Mesothelial cell of epicardium (in vitro differentiated cells): ENCODE results near the gene DTX2. TPM values are rescaled to one million over a fixed set of nuclear protein-coding genes. Genes with fewer than 3 reads are reported as not detected.
"Not testable (repeated sequence)": the region's sequence is repeated elsewhere in the genome, so short reads cannot be mapped to it uniquely, and the experiment has no call there.

Experiments used
- DNase-seq, 2 experiments: peaks; one replicate each; pipeline ENCODE4 v3.0.0; 2021; ENCODE audit warnings: low spot score in 2 of 2; ENCODE audit not compliant: unreplicated experiment in 2 of 2
- H3K27ac Mint-ChIP-seq: 2 replicates; pipeline ENCODE4 v1.8.0; 2021; ENCODE audit warnings: mixed read lengths
- H3K27me3 Mint-ChIP-seq: 2 replicates; pipeline ENCODE4 v1.8.0; 2021; ENCODE audit warnings: low read depth, mixed read lengths
- H3K36me3 Mint-ChIP-seq: 2 replicates; pipeline ENCODE4 v1.8.0; 2021; ENCODE audit warnings: mixed read lengths
- H3K4me1 Mint-ChIP-seq: 2 replicates; pipeline ENCODE4 v1.8.0; 2021; ENCODE audit warnings: mixed read lengths
- H3K4me3 Mint-ChIP-seq: 2 replicates; pipeline ENCODE4 v1.8.0; 2021; ENCODE audit warnings: mild to moderate bottlenecking, moderate library complexity, mixed read lengths
- H3K9me3 Mint-ChIP-seq: 2 replicates; pipeline ENCODE4 v1.8.0; 2021; ENCODE audit warnings: mixed read lengths
- total RNA-seq: library from RNA; stranded (reverse); gene quantifications from 3 replicates; pipeline ENCODE4 v1.2.1, GENCODE V29; 2021

Gene DTX2
- total RNA-seq, 1 donor from 2014 or later = 23.4 TPM

- not testable (repeated sequence) for H3K4me1 Mint-ChIP-seq, H3K36me3 Mint-ChIP-seq, H3K27me3 Mint-ChIP-seq, H3K27ac Mint-ChIP-seq, DNase-seq, H3K9me3 Mint-ChIP-seq, H3K4me3 Mint-ChIP-seq
Observed at GRCh38 chr7:76484456-76484855, 22.9 kb downstream of the DTX2 start.

DNA sequence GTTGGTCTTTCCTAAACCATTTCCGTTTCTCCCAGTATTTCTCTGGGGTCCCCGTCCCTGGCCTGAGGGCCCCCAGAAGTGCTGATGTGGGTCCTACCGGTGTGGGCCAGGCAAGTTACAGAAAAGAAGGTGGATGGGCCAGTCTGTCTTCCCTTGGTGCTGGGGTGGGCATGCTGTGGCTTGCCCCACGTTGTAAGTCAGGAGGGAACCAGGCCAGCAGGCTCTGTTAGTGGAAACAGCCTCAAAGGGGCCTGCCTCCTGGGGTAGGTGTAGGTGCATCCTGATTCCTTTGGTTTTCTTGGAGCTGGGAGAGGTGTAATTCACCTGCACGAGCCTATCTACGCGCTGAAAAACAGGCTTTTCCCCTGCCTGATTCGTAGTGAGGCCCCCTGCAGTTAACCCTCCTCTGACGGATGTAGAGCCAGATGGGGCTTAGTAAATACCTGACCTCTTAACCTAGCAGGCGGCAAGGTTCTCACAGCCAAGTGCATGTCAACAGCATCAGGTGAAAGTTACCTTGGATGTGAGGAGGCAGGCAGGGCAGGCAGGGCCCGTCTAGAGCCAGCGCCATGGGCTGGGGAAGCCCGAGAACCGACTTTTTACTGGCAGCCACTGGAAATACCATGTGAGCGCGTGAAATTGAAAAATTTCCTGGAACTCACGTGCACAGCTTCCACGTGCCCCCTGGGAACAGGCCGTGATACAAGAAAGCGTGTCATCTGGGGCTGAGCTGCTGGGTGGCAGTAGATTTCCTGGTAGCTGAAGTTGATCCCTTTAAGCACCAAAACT, 24.5 kb downstream of the DTX2 start:
- DNase-seq, H3K9me3 Mint-ChIP-seq: not testable (repeated sequence)

DNA sequence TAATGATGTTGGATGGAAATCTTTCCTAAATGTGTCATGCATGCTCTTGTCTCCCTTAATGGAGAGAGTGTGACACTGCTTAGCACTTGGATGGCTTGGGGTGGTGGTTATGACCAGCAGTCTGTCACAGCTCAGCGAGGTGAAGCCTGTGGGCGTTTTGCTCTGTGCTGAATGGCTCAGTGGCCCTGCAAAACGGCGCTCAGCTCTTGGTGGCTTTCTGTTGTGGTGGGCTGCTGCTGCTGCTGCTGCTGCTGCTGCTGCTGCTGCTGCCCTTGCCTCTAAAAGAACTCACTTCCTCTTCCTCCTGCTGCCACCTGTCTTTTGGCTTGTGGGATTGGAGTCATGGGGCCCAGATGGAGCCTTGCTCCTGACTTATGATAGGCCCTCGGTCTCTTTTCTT, 25.1 kb downstream of the DTX2 start:
- not testable (repeated sequence) for H3K4me1 Mint-ChIP-seq, DNase-seq, H3K4me3 Mint-ChIP-seq, H3K9me3 Mint-ChIP-seq, H3K27me3 Mint-ChIP-seq, H3K27ac Mint-ChIP-seq, H3K36me3 Mint-ChIP-seq

More for the DNA sequence above, 24.5 kb downstream of the DTX2 start:
- H3K27ac Mint-ChIP-seq, H3K36me3 Mint-ChIP-seq, H3K27me3 Mint-ChIP-seq, H3K4me1 Mint-ChIP-seq, H3K4me3 Mint-ChIP-seq: not testable (repeated sequence)

DNA sequence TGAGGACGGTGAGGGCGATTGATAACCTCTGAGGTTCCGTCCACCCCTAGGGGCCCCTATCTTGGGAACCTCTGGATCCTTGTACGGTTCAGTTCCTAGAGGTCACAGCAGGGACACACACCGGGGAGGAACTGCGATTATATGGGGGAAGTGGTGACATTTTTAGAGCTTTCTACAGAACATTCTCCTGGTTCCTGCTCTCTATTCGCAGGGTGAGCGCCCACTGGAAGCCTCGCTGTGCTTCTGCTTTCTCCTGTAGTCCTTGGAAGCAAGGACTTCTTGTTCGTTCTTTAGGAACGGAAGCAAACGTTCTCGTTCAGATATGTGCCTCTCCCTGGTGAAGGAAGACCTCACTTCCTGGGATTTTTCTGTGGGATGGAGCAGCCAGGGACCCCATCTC, 26.5 kb downstream of the DTX2 start:
- H3K4me3 Mint-ChIP-seq, H3K27ac Mint-ChIP-seq, H3K27me3 Mint-ChIP-seq, H3K9me3 Mint-ChIP-seq, H3K4me1 Mint-ChIP-seq, DNase-seq, H3K36me3 Mint-ChIP-seq: not testable (repeated sequence)

- H3K36me3 Mint-ChIP-seq, H3K27me3 Mint-ChIP-seq, DNase-seq, H3K27ac Mint-ChIP-seq, H3K4me3 Mint-ChIP-seq, H3K9me3 Mint-ChIP-seq, H3K4me1 Mint-ChIP-seq: not testable (repeated sequence)
Observed at GRCh38 chr7:76492139-76492538, 30.6 kb downstream of the DTX2 start.

DNA sequence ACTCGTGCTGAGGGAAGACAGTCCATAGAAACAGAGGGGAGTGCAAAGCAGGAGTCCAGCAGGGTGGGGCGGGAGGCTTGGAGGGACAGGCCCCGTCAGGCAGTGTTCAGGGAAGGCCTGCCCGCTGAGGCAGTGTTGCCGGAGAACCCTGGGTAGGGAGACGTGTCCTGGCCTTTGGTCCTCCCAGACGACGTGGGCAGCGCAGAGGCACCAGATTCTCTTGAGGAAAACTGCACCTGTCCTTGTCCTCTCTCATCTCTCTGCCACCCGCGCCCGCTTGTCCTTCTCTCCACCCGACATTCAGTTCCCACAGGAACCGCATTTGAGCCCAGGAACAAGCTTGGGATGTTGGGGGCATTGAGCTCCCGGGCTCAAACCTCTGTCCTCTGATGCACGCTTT, 34.2 kb downstream of the DTX2 start:
- not testable (repeated sequence) for H3K4me3 Mint-ChIP-seq, H3K36me3 Mint-ChIP-seq, H3K27me3 Mint-ChIP-seq, H3K4me1 Mint-ChIP-seq, DNase-seq, H3K27ac Mint-ChIP-seq, H3K9me3 Mint-ChIP-seq

DNA sequence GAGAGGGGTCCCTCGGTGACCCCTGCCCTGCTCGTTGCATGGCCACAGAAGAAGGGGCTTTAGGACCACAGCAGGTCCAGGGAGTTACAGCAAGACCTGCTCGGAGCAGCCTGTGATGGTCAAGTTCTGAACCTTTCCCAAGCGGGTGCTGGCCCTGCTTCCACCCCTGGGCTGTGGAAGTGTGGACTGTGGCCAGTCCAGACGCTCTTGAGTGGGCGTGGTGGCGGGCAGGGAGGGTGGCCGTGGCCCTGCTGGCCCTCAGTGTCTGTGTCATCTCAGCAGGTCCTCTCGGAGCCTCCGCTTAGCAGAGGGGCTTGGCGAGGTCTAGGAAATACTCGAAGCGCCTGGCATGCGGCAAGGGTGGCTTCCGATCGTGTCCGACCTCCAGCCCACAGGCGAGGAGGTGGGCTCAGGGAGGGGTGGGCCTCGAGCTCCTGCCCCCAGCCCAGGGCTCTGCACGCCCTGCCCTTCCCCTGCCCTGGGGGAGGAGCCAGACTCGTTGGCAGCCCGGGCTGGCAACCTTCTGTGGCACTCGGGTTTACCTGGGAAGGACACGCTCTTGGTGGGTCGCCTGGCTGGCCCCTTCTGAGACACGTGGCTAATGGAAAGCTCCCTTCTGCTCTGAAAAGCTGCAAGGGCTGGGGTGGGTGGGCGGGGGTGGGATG, 36.5 kb downstream of the DTX2 start:
- H3K36me3 Mint-ChIP-seq, H3K4me3 Mint-ChIP-seq, H3K4me1 Mint-ChIP-seq, H3K27me3 Mint-ChIP-seq, H3K27ac Mint-ChIP-seq, H3K9me3 Mint-ChIP-seq, DNase-seq: not testable (repeated sequence)

DNA sequence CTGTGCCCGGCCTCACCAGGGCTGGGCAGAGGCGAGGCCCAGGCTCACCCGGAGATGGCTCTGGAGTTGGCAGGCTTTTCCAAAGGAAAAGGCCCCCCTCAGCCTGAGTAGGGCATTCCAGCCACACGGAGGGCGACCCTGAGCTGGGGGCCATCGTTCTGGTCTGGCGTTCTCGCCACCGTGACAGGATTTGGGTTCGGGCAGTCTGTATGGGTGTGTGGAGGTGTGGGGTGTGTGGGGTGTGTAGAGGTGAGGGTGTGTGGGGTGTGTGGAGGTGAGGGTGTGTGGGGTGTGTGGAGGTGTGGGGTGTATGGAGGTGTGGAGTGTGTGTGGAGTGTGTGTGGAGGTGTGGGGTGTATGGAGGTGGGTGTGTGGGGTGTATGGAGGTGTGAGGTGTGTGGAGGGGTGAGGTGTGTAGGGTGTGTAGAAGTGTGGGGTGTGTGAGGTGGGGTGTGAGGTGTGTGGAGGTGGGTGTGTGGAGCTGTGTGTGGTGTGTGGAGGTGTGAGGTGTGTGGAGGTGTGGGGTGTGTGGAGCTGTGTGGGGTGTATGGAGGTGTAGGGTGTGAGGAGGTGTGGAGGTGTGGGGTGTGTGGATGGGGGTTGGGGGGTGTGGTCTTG, 37.2 kb downstream of the DTX2 start:
- H3K36me3 Mint-ChIP-seq, H3K9me3 Mint-ChIP-seq, H3K27me3 Mint-ChIP-seq, H3K4me1 Mint-ChIP-seq, H3K27ac Mint-ChIP-seq, DNase-seq, H3K4me3 Mint-ChIP-seq: not testable (repeated sequence)

- H3K27me3 Mint-ChIP-seq, H3K9me3 Mint-ChIP-seq, H3K27ac Mint-ChIP-seq, DNase-seq, H3K4me3 Mint-ChIP-seq, H3K36me3 Mint-ChIP-seq, H3K4me1 Mint-ChIP-seq: not testable (repeated sequence)
Observed at GRCh38 chr7:76499201-76499923, 37.9 kb downstream of the DTX2 start.

GRCh38 chr7:76499924-76500241, 38.4 kb downstream of the DTX2 start:
- not testable (repeated sequence) for H3K27me3 Mint-ChIP-seq, H3K36me3 Mint-ChIP-seq, H3K9me3 Mint-ChIP-seq, DNase-seq, H3K27ac Mint-ChIP-seq, H3K4me3 Mint-ChIP-seq, H3K4me1 Mint-ChIP-seq

DNA sequence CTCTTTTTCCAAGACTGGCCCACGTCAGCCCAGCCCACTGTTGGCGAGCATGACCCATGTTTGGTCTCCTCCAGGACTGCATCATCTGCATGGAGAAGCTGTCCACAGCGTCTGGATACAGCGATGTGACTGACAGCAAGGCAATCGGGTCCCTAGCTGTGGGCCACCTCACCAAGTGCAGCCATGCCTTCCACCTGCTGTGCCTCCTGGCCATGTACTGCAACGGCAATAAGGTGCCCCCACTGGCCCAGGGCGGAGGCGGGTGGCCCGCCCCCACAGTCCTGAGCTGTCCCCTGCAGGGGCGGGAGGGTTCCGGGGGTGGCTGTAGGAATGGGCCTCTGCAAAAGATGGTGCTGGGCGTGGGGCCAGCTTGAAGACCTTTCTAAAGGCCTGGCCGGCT, 40.7 kb downstream of the DTX2 start:
- not testable (repeated sequence) for H3K4me3 Mint-ChIP-seq, DNase-seq, H3K36me3 Mint-ChIP-seq, H3K27me3 Mint-ChIP-seq, H3K27ac Mint-ChIP-seq, H3K9me3 Mint-ChIP-seq, H3K4me1 Mint-ChIP-seq

DNA sequence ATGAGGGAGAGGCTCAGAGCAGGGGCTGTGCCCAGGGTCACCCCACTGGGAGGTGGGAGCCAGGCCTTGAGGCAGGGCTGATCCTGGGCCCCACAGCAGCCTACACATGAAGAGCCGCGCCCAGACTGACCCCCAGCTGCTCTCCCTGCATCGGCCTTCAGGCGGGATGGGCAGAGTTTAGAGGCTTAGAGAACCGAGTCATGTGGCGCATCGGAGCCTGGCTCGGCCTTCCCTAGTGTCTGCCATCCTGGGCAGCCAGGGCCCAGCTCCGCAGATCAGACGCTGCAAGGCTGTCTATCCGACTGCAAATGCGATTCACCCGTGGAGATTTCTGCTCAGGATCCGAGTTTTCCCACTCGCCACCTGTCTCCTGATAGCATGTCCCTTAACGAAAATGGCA, 41.3 kb downstream of the DTX2 start:
- H3K36me3 Mint-ChIP-seq, H3K4me3 Mint-ChIP-seq, H3K27me3 Mint-ChIP-seq, H3K9me3 Mint-ChIP-seq, H3K27ac Mint-ChIP-seq, H3K4me1 Mint-ChIP-seq, DNase-seq: not testable (repeated sequence)

DNA sequence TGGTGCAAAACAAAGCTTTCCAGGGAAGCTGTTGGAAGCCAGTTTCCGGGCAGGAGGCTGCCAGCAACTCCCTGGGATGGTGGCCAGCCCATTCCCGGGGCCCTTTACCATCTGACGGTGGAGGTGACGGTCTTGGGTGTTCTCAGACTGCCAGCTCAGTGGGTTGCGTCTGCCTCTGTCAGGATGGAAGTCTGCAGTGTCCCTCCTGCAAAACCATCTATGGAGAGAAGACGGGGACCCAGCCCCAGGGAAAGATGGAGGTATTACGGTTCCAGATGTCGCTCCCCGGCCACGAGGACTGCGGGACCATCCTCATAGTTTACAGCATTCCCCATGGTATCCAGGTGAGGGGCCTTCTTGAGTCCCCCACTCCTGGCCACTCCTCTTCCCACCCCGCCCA, 41.7 kb downstream of the DTX2 start:
- H3K27me3 Mint-ChIP-seq, H3K4me1 Mint-ChIP-seq, H3K4me3 Mint-ChIP-seq, DNase-seq, H3K36me3 Mint-ChIP-seq, H3K9me3 Mint-ChIP-seq, H3K27ac Mint-ChIP-seq: not testable (repeated sequence)
